Epithelial cell of proximal tubule (primary cell): Measurements from ENCODE around the gene NAMPT. TPM values are rescaled to one million over a fixed set of nuclear protein-coding genes. Genes with fewer than 3 reads are reported as not detected.
"Not testable (repeated sequence)": the region's sequence is repeated elsewhere in the genome, so short reads cannot be mapped to it uniquely, and the experiment has no call there.

Experiments
- DNase-seq: peaks from one replicate; pipeline ENCODE4 v3.0.0-alpha.2; 2011; ENCODE audit warnings: low read depth
- H3K4me3 ChIP-seq: 2 replicates; pipeline ENCODE4 v1.5.1; 2011; ENCODE audit warnings: low read depth, mild to moderate bottlenecking, low read length
- total RNA-seq: library from RNA; depleted of rRNA; stranded (reverse); fragments of >200 nt; gene quantifications from 2 replicates; pipeline ENCODE4 v1.2.3, GENCODE V29; 2015
- TF ChIP-seq, protein P1 (sequence below): conservative IDR thresholded peaks from 2 replicates; pipeline ENCODE4 v1.5.1; 2012; ENCODE audit warnings: low read depth, mild to moderate bottlenecking, low read length

NAMPT gene
- total RNA-seq, 1 donor from 2014 or later, result 81.0 TPM

DNA sequence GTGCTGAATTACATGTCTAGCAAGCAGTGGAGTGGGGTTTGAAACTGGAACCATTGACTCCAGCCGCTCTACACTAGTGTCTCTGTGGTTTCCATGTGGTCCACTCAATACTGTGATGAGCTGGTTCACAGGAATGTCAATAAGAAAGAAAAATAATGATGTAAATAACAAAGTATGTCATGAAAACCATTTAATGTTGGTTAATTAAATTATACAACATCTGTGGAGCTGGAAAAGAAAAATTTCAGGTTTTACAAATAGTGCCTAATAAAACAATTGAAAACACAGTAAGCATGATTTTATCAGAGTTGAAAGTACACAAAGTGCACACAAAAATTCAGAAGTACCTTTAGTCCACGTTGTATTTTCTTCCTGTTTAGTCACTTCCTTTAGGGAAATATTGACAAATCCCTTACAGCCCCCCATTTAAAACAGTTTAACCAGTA is 28.7 kb upstream of the NAMPT start:
- TF ChIP-seq, protein P1, sequence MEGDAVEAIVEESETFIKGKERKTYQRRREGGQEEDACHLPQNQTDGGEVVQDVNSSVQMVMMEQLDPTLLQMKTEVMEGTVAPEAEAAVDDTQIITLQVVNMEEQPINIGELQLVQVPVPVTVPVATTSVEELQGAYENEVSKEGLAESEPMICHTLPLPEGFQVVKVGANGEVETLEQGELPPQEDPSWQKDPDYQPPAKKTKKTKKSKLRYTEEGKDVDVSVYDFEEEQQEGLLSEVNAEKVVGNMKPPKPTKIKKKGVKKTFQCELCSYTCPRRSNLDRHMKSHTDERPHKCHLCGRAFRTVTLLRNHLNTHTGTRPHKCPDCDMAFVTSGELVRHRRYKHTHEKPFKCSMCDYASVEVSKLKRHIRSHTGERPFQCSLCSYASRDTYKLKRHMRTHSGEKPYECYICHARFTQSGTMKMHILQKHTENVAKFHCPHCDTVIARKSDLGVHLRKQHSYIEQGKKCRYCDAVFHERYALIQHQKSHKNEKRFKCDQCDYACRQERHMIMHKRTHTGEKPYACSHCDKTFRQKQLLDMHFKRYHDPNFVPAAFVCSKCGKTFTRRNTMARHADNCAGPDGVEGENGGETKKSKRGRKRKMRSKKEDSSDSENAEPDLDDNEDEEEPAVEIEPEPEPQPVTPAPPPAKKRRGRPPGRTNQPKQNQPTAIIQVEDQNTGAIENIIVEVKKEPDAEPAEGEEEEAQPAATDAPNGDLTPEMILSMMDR, result no peak

DNA sequence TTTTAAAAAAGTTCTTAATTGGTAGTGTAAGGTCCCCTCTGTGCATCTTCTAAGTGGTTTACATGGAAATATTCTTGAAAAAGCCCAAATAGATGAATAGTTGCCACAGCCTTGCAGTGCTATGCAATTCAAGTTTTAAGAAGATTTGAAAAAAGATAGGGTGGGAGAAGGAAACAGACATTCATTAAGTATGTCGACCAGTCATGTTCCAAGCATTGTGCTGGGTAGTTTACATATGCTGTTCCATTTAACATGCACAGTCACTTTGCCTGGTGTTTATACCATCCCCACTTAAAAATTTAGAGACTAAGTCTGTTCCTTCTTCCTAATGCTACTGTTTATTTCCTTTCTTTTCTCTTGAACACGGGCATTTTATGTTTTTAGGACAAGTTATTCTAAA is 28.1 kb upstream of the NAMPT start:
- TF ChIP-seq, protein P1, result no peak
- no peak for DNase-seq
- H3K4me3 ChIP-seq, result no peak overlapping the region

More for the DNA sequence above, 28.7 kb upstream of the NAMPT start:
- DNase-seq, result no peak
- H3K4me3 ChIP-seq, result no peak overlapping the region

DNA sequence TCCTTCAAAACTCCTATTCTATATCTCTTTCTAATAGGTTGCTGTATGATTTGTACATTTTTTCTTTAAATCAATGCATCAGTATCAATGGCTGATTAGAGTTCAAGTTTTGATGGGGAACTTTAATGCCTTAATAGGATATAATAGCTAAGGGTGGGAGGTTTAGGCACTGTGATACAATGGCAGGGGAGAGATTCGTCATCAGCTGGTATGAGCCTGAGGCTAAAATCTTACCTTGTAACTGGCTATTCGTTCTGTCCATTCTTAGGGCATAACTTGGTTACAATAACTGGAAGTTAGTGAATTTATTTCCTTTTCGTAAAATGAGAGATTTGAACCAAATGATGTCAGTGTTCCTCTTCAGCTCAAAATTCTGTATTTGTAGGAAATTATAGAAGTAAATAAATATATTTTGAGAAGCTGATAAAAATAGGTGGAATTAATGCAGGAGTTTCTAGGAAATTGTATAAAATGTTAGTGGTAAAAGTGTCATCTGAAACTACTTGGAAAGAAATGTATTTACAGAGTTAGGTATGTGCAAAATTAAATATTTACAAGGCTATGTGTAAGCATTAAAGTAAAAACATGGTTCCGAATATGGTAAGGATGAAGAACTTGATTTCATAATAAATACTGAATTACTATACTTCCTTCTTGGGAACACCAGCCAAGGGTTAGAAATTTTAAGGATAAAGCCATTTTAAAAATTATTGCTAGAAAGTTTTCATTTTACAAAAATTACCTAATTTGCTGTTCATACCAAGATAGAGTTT is 27.5 kb upstream of the NAMPT start:
- no peak overlapping the region for H3K4me3 ChIP-seq
- TF ChIP-seq, protein P1, result no peak
- DNase-seq, result no peak

DNA sequence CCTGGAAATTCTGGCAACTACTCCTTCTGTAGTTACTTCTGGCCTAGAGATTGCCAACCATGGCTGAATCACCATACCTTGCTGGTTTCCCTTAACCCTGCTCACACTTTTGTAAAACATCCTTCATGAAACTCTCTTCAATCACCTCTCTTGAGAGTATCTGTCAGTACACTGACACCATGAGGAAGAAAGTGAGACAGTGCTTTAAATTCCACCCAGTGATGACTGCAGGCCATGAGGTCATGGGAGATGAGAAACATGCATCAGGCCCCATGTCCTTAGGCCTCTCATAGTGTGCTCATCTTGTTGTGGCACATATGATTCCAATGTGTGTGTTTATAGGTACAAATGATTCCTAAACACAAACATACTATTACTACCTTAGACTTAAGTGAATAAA is 24.6 kb upstream of the NAMPT start:
- no peak for DNase-seq
- H3K4me3 ChIP-seq, result no peak overlapping the region
- TF ChIP-seq, protein P1, result no peak

DNA sequence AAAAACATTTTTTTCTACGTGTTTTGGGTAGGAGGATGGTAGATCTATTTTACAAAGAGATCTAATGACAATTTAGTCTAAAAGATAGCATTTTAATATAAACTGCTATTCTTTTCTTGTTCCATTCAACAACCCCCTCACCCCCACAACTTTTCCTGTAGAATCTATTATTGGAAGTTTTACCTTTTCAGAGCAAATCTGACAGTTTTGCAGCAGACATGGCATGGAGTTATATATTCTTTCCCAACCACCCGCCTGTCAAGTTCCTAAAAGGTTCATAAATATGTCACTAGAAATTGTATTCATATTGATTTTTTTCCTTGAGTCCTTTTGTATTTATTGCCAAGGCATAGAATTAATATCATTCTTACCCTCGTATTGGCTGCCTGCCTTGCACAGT is 21.5 kb upstream of the NAMPT start:
- no peak for DNase-seq
- H3K4me3 ChIP-seq, result no peak overlapping the region
- TF ChIP-seq, protein P1, result no peak

DNA sequence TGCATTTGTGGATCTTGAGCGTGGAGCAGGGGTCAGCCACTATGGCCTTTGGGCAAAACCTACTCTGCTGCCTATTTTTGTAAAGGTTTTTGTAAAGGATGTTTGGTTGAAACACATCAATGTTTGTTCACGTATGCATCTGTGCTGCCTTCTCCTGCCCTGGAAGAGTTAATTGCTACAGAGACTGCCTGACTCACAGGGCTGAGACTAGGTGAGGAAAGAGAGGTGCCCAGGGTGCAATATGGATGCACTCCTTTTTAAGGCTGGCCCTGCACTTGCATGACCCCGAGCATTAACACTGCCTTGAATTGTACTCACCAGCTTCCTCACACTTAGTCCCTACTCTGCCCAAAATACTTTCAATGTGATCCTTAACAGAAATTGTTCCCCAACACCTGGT is 20.9 kb upstream of the NAMPT start:
- H3K4me3 ChIP-seq, result no peak overlapping the region
- TF ChIP-seq, protein P1, result no peak
- DNase-seq, result no peak

DNA sequence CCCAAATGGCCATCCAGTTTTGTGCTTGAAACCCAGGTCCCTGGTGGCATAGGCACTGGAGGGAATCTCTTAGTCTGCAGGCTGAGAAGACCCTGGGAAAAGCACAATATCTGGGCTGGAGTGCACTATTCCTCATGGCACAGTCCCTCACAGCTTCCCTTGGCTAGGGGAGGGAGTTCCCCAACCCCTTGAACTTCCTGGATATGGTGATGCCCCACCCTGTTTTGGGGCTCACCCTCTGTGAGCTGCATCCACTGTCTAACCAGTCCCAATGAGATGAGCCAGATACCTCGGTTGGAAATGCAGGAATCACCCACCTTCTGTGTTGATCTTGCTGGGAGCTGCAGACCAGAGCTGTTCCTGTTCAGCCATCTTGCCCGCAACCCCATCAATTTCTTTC is 19.8 kb upstream of the NAMPT start:
- no peak overlapping the region for H3K4me3 ChIP-seq
- no peak for DNase-seq
- TF ChIP-seq, protein P1, result no peak

DNA sequence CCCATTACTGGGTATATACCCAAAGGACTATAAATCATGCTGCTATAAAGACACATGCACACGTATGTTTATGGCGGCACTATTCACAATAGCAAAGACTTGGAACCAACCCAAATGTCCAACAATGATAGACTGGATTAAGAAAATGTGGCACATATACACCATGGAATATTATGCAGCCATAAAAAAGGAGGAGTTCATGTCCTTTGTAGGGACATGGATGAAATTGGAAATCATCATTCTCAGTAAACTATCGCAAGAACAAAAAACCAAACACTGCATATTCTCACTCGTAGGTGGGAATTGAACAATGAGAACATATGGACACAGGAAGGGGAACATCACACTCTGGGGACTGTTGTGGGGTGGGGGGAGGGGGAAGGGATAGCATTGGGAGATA is 13.8 kb upstream of the NAMPT start:
- not testable (repeated sequence) for DNase-seq, H3K4me3 ChIP-seq

DNA sequence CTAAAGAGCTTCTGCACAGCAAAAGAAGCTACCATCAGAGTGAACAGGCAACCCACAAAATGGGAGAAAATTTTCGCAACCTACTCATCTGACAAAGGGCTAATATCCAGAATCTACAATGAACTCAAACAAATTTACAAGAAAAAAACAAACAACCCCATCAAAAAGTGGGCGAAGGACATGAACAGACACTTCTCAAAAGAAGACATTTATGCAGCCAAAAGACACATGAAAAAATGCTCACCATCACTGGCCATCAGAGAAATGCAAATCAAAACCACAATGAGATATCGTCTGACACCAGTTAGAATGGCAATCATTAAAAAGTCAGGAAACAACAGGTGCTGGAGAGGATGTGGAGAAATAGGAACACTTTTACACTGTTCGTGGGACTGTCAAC is 13.4 kb upstream of the NAMPT start:
- not testable (repeated sequence) for H3K4me3 ChIP-seq, DNase-seq
